Measurements from ENCODE around the gene FEM1C. TPM values are rescaled to one million over a fixed set of nuclear protein-coding genes. Genes with fewer than 3 reads are reported as not detected.
A peak's percentile ranks its signal among the peaks of the same experiment; 100 is the strongest.

FEM1C gene
- polyA plus RNA-seq (2011; rRNA removed) = 4.5 and 9.3 TPM in 2 replicates
- polyA minus RNA-seq (2011; rRNA and poly(A)+ RNA removed) = 8.6 and 10.3 TPM in 2 replicates

- Histone ChIP-seq H3K4me3 (ENCODE audit: low read depth, low read length) (peak within 1 kb of the TSS; percentile 79), H3K36me3 (ENCODE audit: control insufficient read depth, insufficient read depth, low read length) (peaks cover 2% of the 10 kb centered on the region; the same call in 1 of the 2 replicates), H3K27me3 (ENCODE audit: control insufficient read depth, insufficient read depth, low read length) (no peaks in the 10 kb centered on the region)
- ChIA-PET POLR2A (interaction anchor here (0.6 to 1.0 kb wide), 5 partner anchors 8 to 1737 kb away, joined by 3 to 11 read pairs (median 3); partner anchors contain the start of gene TICAM2), CTCF (interaction anchor here (0.7 to 1.6 kb wide), 8 partner anchors 17 to 215 kb away, joined by 3 to 4 read pairs (median 3); no protein-coding TSS in a partner anchor)
- TF ChIP-seq CTCF (IDR thresholded peaks at IDR 0.05; ENCODE audit: insufficient read depth, low read depth, low read length) = no peak
- DNase-seq (ENCODE audit: low read depth) = peak; percentile 85
Measured at GRCh38 chr5:115544436-115545350, at the start of gene FEM1C. FEM1C (minus strand) TSS chr5:115544775; CDS start chr5:115543493, 1,282 bp downstream.

- POLR2A ChIA-PET = no interaction called here
- TF ChIP-seq CTCF (IDR thresholded peaks at IDR 0.05; ENCODE audit: insufficient read depth, low read depth, low read length) = no peak
- Histone ChIP-seq H3K27me3 (ENCODE audit: control insufficient read depth, insufficient read depth, low read length) (no peaks in the 10 kb centered on the region), H3K36me3 (ENCODE audit: control insufficient read depth, insufficient read depth, low read length) (no peaks in the 10 kb centered on the region), H3K4me3 (ENCODE audit: low read depth, low read length) (no peak overlapping the region)
- no peak for DNase-seq (ENCODE audit: low read depth)
- CTCF ChIA-PET = interaction anchor here (0.7 to 3.2 kb wide), 4 partner anchors 15 to 324 kb away, joined by 3 to 22 read pairs (median 6); no protein-coding TSS in a partner anchor
Measured at GRCh38 chr5:115589043-115589442, 44.5 kb upstream of the FEM1C start.

GRCh38 chr5:115588640-115589039, 44.1 kb upstream of the FEM1C start:
- ChIA-PET POLR2A (no interaction called here), CTCF (interaction anchor here (1.0 to 3.2 kb wide), 3 partner anchors 14 to 279 kb away, joined by 3 to 22 read pairs (median 10); no protein-coding TSS in a partner anchor)
- DNase-seq (ENCODE audit: low read depth) = no peak
- no peak for TF ChIP-seq CTCF (IDR thresholded peaks at IDR 0.05; ENCODE audit: insufficient read depth, low read depth, low read length)
- H3K36me3 ChIP-seq (ENCODE audit: control insufficient read depth, insufficient read depth, low read length) = no peaks in the 10 kb centered on the region
- H3K27me3 ChIP-seq (ENCODE audit: control insufficient read depth, insufficient read depth, low read length) = no peaks in the 10 kb centered on the region
- no peak overlapping the region for H3K4me3 ChIP-seq (ENCODE audit: low read depth, low read length)

GRCh38 chr5:115586525-115587146, 42.1 kb upstream of the FEM1C start:
- DNase-seq (ENCODE audit: low read depth) = no peak
- Histone ChIP-seq H3K36me3 (ENCODE audit: control insufficient read depth, insufficient read depth, low read length) (no peaks in the 10 kb centered on the region), H3K4me3 (ENCODE audit: low read depth, low read length) (no peak overlapping the region), H3K27me3 (ENCODE audit: control insufficient read depth, insufficient read depth, low read length) (no peaks in the 10 kb centered on the region)
- peak; percentile 36 for TF ChIP-seq CTCF (IDR thresholded peaks at IDR 0.05; ENCODE audit: insufficient read depth, low read depth, low read length)
- CTCF ChIA-PET = interaction anchor here (0.6 to 2.2 kb wide), 2 partner anchors 209 to 235 kb away, joined by 4 to 10 read pairs; no protein-coding TSS in a partner anchor
- POLR2A ChIA-PET = no interaction called here

- CTCF ChIA-PET = interaction anchor here (0.6 to 2.2 kb wide), 4 partner anchors 10 to 276 kb away, joined by 3 to 7 read pairs (median 4); no protein-coding TSS in a partner anchor
- no peak for TF ChIP-seq CTCF (IDR thresholded peaks at IDR 0.05; ENCODE audit: insufficient read depth, low read depth, low read length)
- no peak overlapping the region for H3K4me3 ChIP-seq (ENCODE audit: low read depth, low read length)
- POLR2A ChIA-PET = no interaction called here
- no peaks in the 10 kb centered on the region for H3K36me3 ChIP-seq (ENCODE audit: control insufficient read depth, insufficient read depth, low read length)
- no peaks in the 10 kb centered on the region for H3K27me3 ChIP-seq (ENCODE audit: control insufficient read depth, insufficient read depth, low read length)
- DNase-seq (ENCODE audit: low read depth) = no peak
Measured at GRCh38 chr5:115585265-115585664, 40.7 kb upstream of the FEM1C start.
